ENCODE measurements around the gene RASGRF2.

GRCh38 chr5:81247441-81247972 lies 287.3 kb downstream of the RASGRF2 start:
- TF ChIP-seq CTCF (IDR thresholded peaks at IDR 0.05), result no peak
- no peak for TF ChIP-seq ZC3H11A (IDR thresholded peaks at IDR 0.05)
- TF ChIP-seq ELK1 (IDR thresholded peaks at IDR 0.05; ENCODE audit: low read depth, low read length), result no peak
- TF ChIP-seq JUNB (IDR thresholded peaks at IDR 0.05), result no peak
- TF ChIP-seq POLR2A (IDR thresholded peaks at IDR 0.05; ENCODE audit: low read length), result no peak
- TF ChIP-seq EP300 (IDR thresholded peaks at IDR 0.05), result no peak
- no peak for TF ChIP-seq PHF8 (IDR thresholded peaks at IDR 0.05; ENCODE audit: borderline replicate concordance, low read depth)

All from A549 (cell line).